Liver (tissue), 3 donors: ENCODE results near the gene NIPBL.

Experiments
- JUND ChIP-seq, 2 donors: IDR thresholded peaks; 2 replicates each; pipeline ENCODE4 v1.6.1; 2016; ENCODE audit warnings: antibody characterized with exemption in 2 of 2
- NR2F2 ChIP-seq: IDR thresholded peaks from 2 replicates; pipeline ENCODE4 v1.6.1; 2016; ENCODE audit warnings: antibody characterized with exemption
- REST ChIP-seq: IDR thresholded peaks from 2 replicates; pipeline ENCODE4 v1.6.1; 2016; ENCODE audit warnings: antibody characterized with exemption, mild to moderate bottlenecking
- TAF1 ChIP-seq: conservative IDR thresholded peaks from 2 replicates; pipeline ENCODE4 v1.6.1; 2016; ENCODE audit warnings: antibody characterized with exemption, mild to moderate bottlenecking
- YY1 ChIP-seq: IDR thresholded peaks from 2 replicates; pipeline ENCODE4 v1.6.1; 2016; ENCODE audit warnings: antibody characterized with exemption, mild to moderate bottlenecking
- TF ChIP-seq, protein P1 (sequence below): fragments of 150-350 bp; IDR thresholded peaks from 2 replicates; pipeline ENCODE4 v1.5.1; 2017; ENCODE audit warnings: improper control_type of control experiment, low read depth, low read length; ENCODE audit not compliant: missing input control
- TF ChIP-seq, protein P2 (sequence below): IDR thresholded peaks from 2 replicates; pipeline ENCODE4 v1.6.1; 2016; ENCODE audit warnings: antibody characterized with exemption
- donor health status: healthy.
- donor health status: healthy.

DNA sequence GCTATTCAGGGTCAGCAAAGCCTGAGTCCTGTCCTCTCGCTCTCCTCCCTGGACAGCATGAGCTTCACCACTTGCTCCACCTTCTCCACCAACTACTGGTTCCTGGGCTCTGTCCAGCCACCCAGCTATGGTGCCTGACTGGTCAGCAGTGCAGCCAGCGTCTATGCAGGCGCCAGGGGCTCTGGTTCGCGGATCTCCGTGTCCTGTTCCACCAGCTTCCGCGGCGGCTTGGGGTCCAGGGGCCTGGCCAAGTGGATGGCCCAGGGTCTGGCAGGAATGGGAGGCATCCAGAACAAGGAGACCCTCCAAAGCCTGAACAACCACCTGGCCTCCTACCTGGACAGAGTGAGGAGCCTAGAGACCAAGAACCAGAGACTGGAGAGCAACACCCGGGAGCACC is 8.6 kb downstream of the NIPBL start:
- TF ChIP-seq, protein P1, sequence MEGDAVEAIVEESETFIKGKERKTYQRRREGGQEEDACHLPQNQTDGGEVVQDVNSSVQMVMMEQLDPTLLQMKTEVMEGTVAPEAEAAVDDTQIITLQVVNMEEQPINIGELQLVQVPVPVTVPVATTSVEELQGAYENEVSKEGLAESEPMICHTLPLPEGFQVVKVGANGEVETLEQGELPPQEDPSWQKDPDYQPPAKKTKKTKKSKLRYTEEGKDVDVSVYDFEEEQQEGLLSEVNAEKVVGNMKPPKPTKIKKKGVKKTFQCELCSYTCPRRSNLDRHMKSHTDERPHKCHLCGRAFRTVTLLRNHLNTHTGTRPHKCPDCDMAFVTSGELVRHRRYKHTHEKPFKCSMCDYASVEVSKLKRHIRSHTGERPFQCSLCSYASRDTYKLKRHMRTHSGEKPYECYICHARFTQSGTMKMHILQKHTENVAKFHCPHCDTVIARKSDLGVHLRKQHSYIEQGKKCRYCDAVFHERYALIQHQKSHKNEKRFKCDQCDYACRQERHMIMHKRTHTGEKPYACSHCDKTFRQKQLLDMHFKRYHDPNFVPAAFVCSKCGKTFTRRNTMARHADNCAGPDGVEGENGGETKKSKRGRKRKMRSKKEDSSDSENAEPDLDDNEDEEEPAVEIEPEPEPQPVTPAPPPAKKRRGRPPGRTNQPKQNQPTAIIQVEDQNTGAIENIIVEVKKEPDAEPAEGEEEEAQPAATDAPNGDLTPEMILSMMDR: no peak
- TF ChIP-seq YY1: no peak
- TF ChIP-seq REST: no peak
- no peak for TF ChIP-seq TAF1
- TF ChIP-seq JUND (IDR thresholded peaks at IDR 0.05): no peak
- TF ChIP-seq, protein P2, sequence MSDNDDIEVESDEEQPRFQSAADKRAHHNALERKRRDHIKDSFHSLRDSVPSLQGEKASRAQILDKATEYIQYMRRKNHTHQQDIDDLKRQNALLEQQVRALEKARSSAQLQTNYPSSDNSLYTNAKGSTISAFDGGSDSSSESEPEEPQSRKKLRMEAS: no peak
- TF ChIP-seq NR2F2: no peak
